Measurements from ENCODE around the gene NSMCE1. TPM values are rescaled to one million over a fixed set of nuclear protein-coding genes. Genes with fewer than 3 reads are reported as not detected.

Gene NSMCE1
- total RNA-seq, 1 donor from 2014 or later: 6.8 TPM

DNA sequence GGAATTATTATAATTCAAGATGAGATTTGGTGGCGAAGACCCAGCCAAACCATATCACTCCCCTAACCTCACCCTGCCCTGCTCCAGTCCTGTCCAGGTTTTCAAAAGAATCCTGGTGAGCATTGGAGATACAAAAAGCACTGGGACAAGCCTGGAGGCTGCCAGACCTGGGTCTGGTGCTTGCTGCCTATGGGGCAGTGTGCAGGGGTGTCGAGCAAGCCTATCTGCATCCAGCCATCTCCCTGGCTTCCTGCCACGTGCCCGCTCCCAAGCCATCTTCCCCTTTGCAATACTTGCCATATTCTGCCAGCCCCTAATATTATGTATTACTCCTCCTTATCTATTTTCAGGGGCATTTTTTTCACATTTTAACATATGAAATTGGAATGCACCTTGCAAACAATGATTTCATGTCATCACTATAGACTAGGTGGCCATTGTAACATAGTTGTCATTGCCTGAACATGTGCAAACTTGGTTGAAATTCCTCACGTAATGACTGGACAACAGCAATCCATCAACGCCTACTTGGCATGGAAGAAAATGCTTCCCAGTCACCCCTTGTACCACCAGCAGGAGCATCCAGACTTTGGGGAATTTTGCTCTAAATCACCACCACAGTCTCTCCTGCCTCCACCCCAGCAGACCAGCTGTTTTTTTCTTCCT lies 73.4 kb downstream of the NSMCE1 start:
- Histone ChIP-seq H3K27me3 (no peaks in the 10 kb centered on the region), H3K4me3 (no peak overlapping the region), H3K36me3 (no peaks in the 10 kb centered on the region), H3K9me3 (no peaks in the 10 kb centered on the region), H3K4me1 (no peaks in the 10 kb centered on the region), H3K27ac (no peak overlapping the region)
- DNase-seq (ENCODE audit: low spot score in 2 of 2): no peak
- TF ChIP-seq, protein P1, sequence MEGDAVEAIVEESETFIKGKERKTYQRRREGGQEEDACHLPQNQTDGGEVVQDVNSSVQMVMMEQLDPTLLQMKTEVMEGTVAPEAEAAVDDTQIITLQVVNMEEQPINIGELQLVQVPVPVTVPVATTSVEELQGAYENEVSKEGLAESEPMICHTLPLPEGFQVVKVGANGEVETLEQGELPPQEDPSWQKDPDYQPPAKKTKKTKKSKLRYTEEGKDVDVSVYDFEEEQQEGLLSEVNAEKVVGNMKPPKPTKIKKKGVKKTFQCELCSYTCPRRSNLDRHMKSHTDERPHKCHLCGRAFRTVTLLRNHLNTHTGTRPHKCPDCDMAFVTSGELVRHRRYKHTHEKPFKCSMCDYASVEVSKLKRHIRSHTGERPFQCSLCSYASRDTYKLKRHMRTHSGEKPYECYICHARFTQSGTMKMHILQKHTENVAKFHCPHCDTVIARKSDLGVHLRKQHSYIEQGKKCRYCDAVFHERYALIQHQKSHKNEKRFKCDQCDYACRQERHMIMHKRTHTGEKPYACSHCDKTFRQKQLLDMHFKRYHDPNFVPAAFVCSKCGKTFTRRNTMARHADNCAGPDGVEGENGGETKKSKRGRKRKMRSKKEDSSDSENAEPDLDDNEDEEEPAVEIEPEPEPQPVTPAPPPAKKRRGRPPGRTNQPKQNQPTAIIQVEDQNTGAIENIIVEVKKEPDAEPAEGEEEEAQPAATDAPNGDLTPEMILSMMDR (IDR thresholded peaks at IDR 0.05): no peak
- intact Hi-C loops (cut with DNase I): no loop called here

- no peak for DNase-seq (ENCODE audit: low spot score in 2 of 2)
- no peaks in the 10 kb centered on the region for H3K4me1 ChIP-seq
- no peaks in the 10 kb centered on the region for H3K27me3 ChIP-seq
- H3K27ac ChIP-seq: no peak overlapping the region
- H3K9me3 ChIP-seq: no peaks in the 10 kb centered on the region
- TF ChIP-seq, protein P1 (IDR thresholded peaks at IDR 0.05): no peak
- no peaks in the 10 kb centered on the region for H3K36me3 ChIP-seq
- intact Hi-C loops (cut with DNase I): no loop called here
- H3K4me3 ChIP-seq: no peak overlapping the region
These were observed 75.1 kb downstream of the NSMCE1 start for GRCh38 chr16:27193300-27193990.

GRCh38 chr16:27191352-27191924 lies 77.1 kb downstream of the NSMCE1 start:
- Histone ChIP-seq H3K27me3 (no peaks in the 10 kb centered on the region), H3K4me3 (no peak overlapping the region), H3K36me3 (no peaks in the 10 kb centered on the region), H3K4me1 (no peaks in the 10 kb centered on the region), H3K9me3 (no peaks in the 10 kb centered on the region), H3K27ac (no peak overlapping the region)
- DNase-seq (ENCODE audit: low spot score in 2 of 2): no peak
- intact Hi-C loops (cut with DNase I): no loop called here
- TF ChIP-seq, protein P1 (IDR thresholded peaks at IDR 0.05): no peak

GRCh38 chr16:27190316-27190871 lies 78.2 kb downstream of the NSMCE1 start:
- DNase-seq (ENCODE audit: low spot score in 2 of 2): no peak
- Histone ChIP-seq H3K4me3 (no peak overlapping the region), H3K27ac (no peak overlapping the region), H3K9me3 (no peaks in the 10 kb centered on the region), H3K27me3 (no peaks in the 10 kb centered on the region), H3K4me1 (no peaks in the 10 kb centered on the region), H3K36me3 (no peaks in the 10 kb centered on the region)
- TF ChIP-seq, protein P1 (IDR thresholded peaks at IDR 0.05): no peak
- intact Hi-C loops (cut with DNase I): no loop called here

DNA sequence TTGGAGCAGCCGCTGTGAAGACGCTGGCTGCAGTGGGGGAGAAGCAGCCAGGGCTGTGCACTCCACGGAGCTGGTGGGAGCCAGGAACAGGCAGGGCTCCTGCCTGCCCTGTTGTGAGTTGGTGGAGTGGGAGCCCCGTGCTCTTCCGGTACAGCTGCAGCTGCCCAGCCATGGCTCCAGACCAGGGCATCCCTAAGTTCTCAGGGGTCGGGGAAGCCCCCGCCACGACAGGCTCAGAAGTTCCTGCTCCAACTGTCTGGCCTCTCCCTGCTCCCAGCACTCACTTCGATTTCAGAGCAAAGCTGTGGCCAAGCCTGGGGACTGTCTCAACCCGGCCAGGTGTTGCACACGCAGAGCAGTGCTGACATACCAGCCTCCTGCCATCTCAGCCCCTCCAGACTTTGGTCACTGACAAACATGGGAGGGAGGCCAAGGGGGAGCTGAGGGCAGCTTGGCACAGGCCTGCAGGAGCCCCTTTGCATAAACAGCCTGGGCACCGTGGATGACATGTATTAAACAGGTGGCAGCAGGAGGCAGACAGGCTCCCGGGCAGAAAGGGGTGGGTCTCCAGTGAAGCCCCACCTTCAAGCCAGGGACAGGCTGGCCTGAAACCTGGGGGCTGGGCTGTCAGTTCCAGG lies 79.1 kb downstream of the NSMCE1 start:
- no peaks in the 10 kb centered on the region for H3K9me3 ChIP-seq
- H3K4me1 ChIP-seq: no peaks in the 10 kb centered on the region
- no peak overlapping the region for H3K27ac ChIP-seq
- no peaks in the 10 kb centered on the region for H3K27me3 ChIP-seq
- TF ChIP-seq, protein P1 (IDR thresholded peaks at IDR 0.05): no peak
- no peak overlapping the region for H3K4me3 ChIP-seq
- no peaks in the 10 kb centered on the region for H3K36me3 ChIP-seq
- no peak for DNase-seq (ENCODE audit: low spot score in 2 of 2)
- intact Hi-C loops (cut with DNase I): no loop called here

Data from ascending aorta (tissue), 2 donors.